WTC11 (cell line): Measurements from ENCODE around the gene GREB1. TPM values are rescaled to one million over a fixed set of nuclear protein-coding genes. Genes with fewer than 3 reads are reported as not detected.

Source experiments
- ATAC-seq: fragments of 200-7000 bp; cut with Tn5 transposase; 2 replicates; pipeline ENCODE4 v1.10.0; 2021; ENCODE audit warnings: mild to moderate bottlenecking, moderate library complexity
- CTCF ChIA-PET: fragments of 300-600 bp; sonication (Branson Sonifier 250); formaldehyde crosslinking; loops from one replicate; lab custom pipeline; 2021; ENCODE audit warnings: antibody characterized with exemption; lab: Charles Lee
- POLR2A ChIA-PET: fragments of 350-600 bp; sonication (Branson Sonifier 250); formaldehyde crosslinking; loops from one replicate; lab custom pipeline; 2021; ENCODE audit warnings: antibody characterized with exemption; lab: Charles Lee
- DNase-seq: peaks from one replicate; pipeline ENCODE4 v3.0.0; 2021; ENCODE audit warnings: low spot score
- H3K27ac Mint-ChIP-seq: 2 replicates; pipeline ENCODE4 v1.8.0; 2021; ENCODE audit warnings: mixed read lengths
- H3K27me3 Mint-ChIP-seq: 2 replicates; pipeline ENCODE4 v1.8.0; 2021; ENCODE audit warnings: low read depth, mild to moderate bottlenecking, moderate library complexity, mixed read lengths
- H3K36me3 Mint-ChIP-seq: 2 replicates; pipeline ENCODE4 v1.8.0; 2021; ENCODE audit warnings: mixed read lengths
- H3K4me1 Mint-ChIP-seq: 2 replicates; pipeline ENCODE4 v1.8.0; 2022; ENCODE audit warnings: mixed read lengths
- H3K4me3 Mint-ChIP-seq: 2 replicates; pipeline ENCODE4 v1.8.0; 2021; ENCODE audit warnings: mild to moderate bottlenecking, moderate library complexity, mixed read lengths
- H3K9me3 Mint-ChIP-seq: 2 replicates; pipeline ENCODE4 v1.8.0; 2021; ENCODE audit warnings: mixed read lengths
- ATF6 ChIP-seq: sonication (generic); formaldehyde crosslinking; IDR thresholded peaks from 2 replicates; pipeline ENCODE4 v1.8.1; 2023; ENCODE audit warnings: mild to moderate bottlenecking, missing genetic modification reagents
- CBFB ChIP-seq: sonication (generic); formaldehyde crosslinking; IDR thresholded peaks from 2 replicates; pipeline ENCODE4 v1.8.1; 2022; ENCODE audit warnings: mild to moderate bottlenecking, low read depth, missing genetic modification reagents
- ETV6 ChIP-seq: sonication (generic); formaldehyde crosslinking; IDR thresholded peaks from 2 replicates; pipeline ENCODE4 v1.8.1; 2022; ENCODE audit warnings: mild to moderate bottlenecking, missing genetic modification reagents
- GABPB1 ChIP-seq: sonication (generic); formaldehyde crosslinking; IDR thresholded peaks from 2 replicates; pipeline ENCODE4 v1.8.1; 2023; ENCODE audit warnings: mild to moderate bottlenecking, missing genetic modification reagents
- HMGA2 ChIP-seq: fragments of 250-450 bp; sonication (Bioruptor Pico); IDR thresholded peaks from 2 replicates; pipeline ENCODE4 v1.4.0; 2021; ENCODE audit warnings: mild to moderate bottlenecking, moderate library complexity
- IRF1 ChIP-seq: sonication (generic); formaldehyde crosslinking; IDR thresholded peaks from 2 replicates; pipeline ENCODE4 v1.8.0; 2023; ENCODE audit warnings: missing genetic modification reagents
- IRF2 ChIP-seq: sonication (generic); formaldehyde crosslinking; IDR thresholded peaks from 2 replicates; pipeline ENCODE4 v1.8.0; 2022; ENCODE audit warnings: low read depth, missing genetic modification reagents, borderline replicate concordance
- PRRX2 ChIP-seq: fragments of 250-450 bp; sonication (Bioruptor Pico); IDR thresholded peaks from 2 replicates; pipeline ENCODE4 v1.8.0; 2021; ENCODE audit warnings: mild to moderate bottlenecking
- TCF7 ChIP-seq: sonication (generic); formaldehyde crosslinking; IDR thresholded peaks from 2 replicates; pipeline ENCODE4 v1.8.0; 2022; ENCODE audit warnings: mild to moderate bottlenecking, low read depth, missing genetic modification reagents, moderate library complexity
- TEAD1 ChIP-seq: sonication (generic); formaldehyde crosslinking; IDR thresholded peaks from 2 replicates; pipeline ENCODE4 v1.8.0; 2022; ENCODE audit warnings: mild to moderate bottlenecking, missing genetic modification reagents
- ZNF396 ChIP-seq: fragments of 250-450 bp; sonication (Bioruptor Pico); IDR thresholded peaks from 2 replicates; pipeline ENCODE4 v1.8.0; 2021; ENCODE audit warnings: mild to moderate bottlenecking, moderate library complexity, borderline replicate concordance
- ZNF423 ChIP-seq: fragments of 250-450 bp; sonication (Bioruptor Pico); IDR thresholded peaks from 2 replicates; pipeline ENCODE4 v2.1.2; 2022; ENCODE audit warnings: mild to moderate bottlenecking, moderate library complexity
- ZNF671 ChIP-seq: fragments of 250-450 bp; sonication (Bioruptor Pico); IDR thresholded peaks from 2 replicates; pipeline ENCODE4 v1.8.0; 2021; ENCODE audit warnings: mild to moderate bottlenecking
- total RNA-seq: library from RNA; stranded (reverse); gene quantifications from 3 replicates; pipeline ENCODE4 v1.2.3, GENCODE V29; 2021
- TF ChIP-seq, protein P1 (sequence below): sonication (generic); formaldehyde crosslinking; IDR thresholded peaks from 2 replicates; pipeline ENCODE4 v1.8.1; 2022; ENCODE audit warnings: low read depth, mild to moderate bottlenecking, moderate library complexity, missing genetic modification reagents, borderline replicate concordance
- TF ChIP-seq, protein P2 (sequence below): fragments of 250-450 bp; sonication (Bioruptor Pico); IDR thresholded peaks from 2 replicates; pipeline ENCODE4 v1.9.0; 2021; ENCODE audit warnings: mild to moderate bottlenecking

Gene GREB1
- total RNA-seq, 1 experiment from 2014 or later: 35.7 TPM

GRCh38 chr2:11532416-11533055 lies 1.3 kb upstream of the GREB1 start:
- no peak for ATAC-seq

DNA sequence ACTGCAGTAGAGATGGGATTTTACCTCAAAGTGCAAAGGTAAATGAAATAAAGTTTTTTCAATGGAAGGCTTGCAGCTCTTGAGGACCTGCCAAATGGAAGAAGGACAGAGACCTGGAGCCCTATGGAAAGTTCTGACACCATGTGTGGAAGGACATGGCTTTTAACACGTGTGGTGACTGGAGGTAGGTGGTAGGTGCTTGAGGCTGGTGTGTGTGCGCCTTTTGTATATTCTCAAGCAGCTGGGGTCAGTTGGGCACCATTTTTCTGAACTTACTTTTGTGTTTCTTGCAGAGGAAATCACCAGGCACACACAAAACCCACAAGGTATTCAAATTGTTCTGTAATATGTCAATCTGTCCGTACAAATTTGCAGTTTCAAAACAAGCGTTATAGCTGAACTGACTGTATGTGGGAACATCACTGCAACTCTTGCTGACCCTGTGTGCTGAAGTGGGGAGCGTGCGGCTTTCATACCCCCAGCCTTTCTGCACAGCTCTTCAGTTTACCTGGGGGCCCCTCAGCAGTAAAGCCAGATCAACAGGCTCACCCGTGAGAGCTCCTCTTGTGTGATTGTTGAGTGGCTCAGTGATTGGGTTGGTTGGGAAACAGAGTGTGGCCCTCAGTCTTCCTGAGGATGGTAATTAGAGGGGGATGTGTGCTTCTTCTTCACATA lies 363 bp downstream of the GREB1 start:
- Mint-ChIP-seq H3K4me1 (peaks cover 31% of the 10 kb centered on the region), H3K27ac (peak overlapping the region; percentile 25; the same call in 1 of the 2 replicates), H3K36me3 (no peaks in the 10 kb centered on the region), H3K9me3 (no peaks in the 10 kb centered on the region), H3K4me3 (no peak overlapping the region), H3K27me3 (no peaks in the 10 kb centered on the region)
- ChIA-PET CTCF (interaction anchor here (0.6 to 10.2 kb wide), 29 partner anchors 8 to 848 kb away, joined by 3 to 191 read pairs (median 5); partner anchors contain the start of gene E2F6), POLR2A (no interaction called here)
- no peak for TF ChIP-seq ZNF396 (CRISPR knock-in tag)
- no peak for TF ChIP-seq IRF1
- no peak for TF ChIP-seq TEAD1 (CRISPR knock-in tag)
- no peak for TF ChIP-seq HMGA2 (CRISPR knock-in tag)
- TF ChIP-seq ZNF671 (CRISPR knock-in tag): no peak
- no peak for TF ChIP-seq CBFB (CRISPR knock-in tag)
- TF ChIP-seq, protein P1, sequence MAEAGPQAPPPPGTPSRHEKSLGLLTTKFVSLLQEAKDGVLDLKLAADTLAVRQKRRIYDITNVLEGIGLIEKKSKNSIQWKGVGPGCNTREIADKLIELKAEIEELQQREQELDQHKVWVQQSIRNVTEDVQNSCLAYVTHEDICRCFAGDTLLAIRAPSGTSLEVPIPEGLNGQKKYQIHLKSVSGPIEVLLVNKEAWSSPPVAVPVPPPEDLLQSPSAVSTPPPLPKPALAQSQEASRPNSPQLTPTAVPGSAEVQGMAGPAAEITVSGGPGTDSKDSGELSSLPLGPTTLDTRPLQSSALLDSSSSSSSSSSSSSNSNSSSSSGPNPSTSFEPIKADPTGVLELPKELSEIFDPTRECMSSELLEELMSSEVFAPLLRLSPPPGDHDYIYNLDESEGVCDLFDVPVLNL: no peak
- no peak for TF ChIP-seq ATF6 (CRISPR knock-in tag)
- no peak for TF ChIP-seq ZNF423
- no peak for TF ChIP-seq TCF7 (CRISPR knock-in tag)
- TF ChIP-seq IRF2: no peak
- TF ChIP-seq, protein P2, sequence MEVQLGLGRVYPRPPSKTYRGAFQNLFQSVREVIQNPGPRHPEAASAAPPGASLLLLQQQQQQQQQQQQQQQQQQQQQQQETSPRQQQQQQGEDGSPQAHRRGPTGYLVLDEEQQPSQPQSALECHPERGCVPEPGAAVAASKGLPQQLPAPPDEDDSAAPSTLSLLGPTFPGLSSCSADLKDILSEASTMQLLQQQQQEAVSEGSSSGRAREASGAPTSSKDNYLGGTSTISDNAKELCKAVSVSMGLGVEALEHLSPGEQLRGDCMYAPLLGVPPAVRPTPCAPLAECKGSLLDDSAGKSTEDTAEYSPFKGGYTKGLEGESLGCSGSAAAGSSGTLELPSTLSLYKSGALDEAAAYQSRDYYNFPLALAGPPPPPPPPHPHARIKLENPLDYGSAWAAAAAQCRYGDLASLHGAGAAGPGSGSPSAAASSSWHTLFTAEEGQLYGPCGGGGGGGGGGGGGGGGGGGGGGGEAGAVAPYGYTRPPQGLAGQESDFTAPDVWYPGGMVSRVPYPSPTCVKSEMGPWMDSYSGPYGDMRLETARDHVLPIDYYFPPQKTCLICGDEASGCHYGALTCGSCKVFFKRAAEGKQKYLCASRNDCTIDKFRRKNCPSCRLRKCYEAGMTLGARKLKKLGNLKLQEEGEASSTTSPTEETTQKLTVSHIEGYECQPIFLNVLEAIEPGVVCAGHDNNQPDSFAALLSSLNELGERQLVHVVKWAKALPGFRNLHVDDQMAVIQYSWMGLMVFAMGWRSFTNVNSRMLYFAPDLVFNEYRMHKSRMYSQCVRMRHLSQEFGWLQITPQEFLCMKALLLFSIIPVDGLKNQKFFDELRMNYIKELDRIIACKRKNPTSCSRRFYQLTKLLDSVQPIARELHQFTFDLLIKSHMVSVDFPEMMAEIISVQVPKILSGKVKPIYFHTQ (CRISPR knock-in tag): no peak
- DNase-seq (no peak), ATAC-seq (no peak)

More at GRCh38 chr2:11532416-11533055, 1.3 kb upstream of the GREB1 start:
- no peaks in the 10 kb centered on the region for H3K9me3 Mint-ChIP-seq
- peak overlapping the region; percentile 48 for H3K27ac Mint-ChIP-seq
- TF ChIP-seq GABPB1 (CRISPR knock-in tag) (0 out of 2 replicates have a peak, but pooled peaks have one; percentile 12), ETV6 (CRISPR knock-in tag) (no peak), PRRX2 (CRISPR knock-in tag) (no peak)
- H3K36me3 Mint-ChIP-seq: no peaks in the 10 kb centered on the region
- H3K4me1 Mint-ChIP-seq: peaks cover 21% of the 10 kb centered on the region
- POLR2A ChIA-PET: no interaction called here
- H3K4me3 Mint-ChIP-seq: no peak overlapping the region
- H3K27me3 Mint-ChIP-seq: no peaks in the 10 kb centered on the region
- DNase-seq: no peak
- CTCF ChIA-PET: interaction anchor here (10.2 kb wide), 1 partner anchor 49 kb away, joined by 191 read pairs; no protein-coding TSS in a partner anchor
